Epithelial cell of esophagus (primary cell): ENCODE results near the gene SLC9A5.
A peak's percentile ranks its signal among the peaks of the same experiment; 100 is the strongest.

Experiments
- DNase-seq: peaks from one replicate; pipeline ENCODE4 v3.0.0; 2010; ENCODE audit warnings: low read depth
- H3K4me3 ChIP-seq: 2 replicates; pipeline ENCODE4 v1.5.1; 2011; ENCODE audit warnings: mild to moderate bottlenecking, low read length, control low read depth
- TF ChIP-seq, protein P1 (sequence below): IDR thresholded peaks from 2 replicates; pipeline ENCODE4 v1.5.1; 2011; ENCODE audit warnings: low read depth, mild to moderate bottlenecking, low read length, control low read depth, inconsistent platforms; ENCODE audit not compliant: insufficient read depth; ENCODE audit errors: missing control alignments

SLC9A5 gene

GRCh38 chr16:67269766-67270165, 21.0 kb downstream of the SLC9A5 start:
- peak; percentile 32 for DNase-seq
- TF ChIP-seq, protein P1, sequence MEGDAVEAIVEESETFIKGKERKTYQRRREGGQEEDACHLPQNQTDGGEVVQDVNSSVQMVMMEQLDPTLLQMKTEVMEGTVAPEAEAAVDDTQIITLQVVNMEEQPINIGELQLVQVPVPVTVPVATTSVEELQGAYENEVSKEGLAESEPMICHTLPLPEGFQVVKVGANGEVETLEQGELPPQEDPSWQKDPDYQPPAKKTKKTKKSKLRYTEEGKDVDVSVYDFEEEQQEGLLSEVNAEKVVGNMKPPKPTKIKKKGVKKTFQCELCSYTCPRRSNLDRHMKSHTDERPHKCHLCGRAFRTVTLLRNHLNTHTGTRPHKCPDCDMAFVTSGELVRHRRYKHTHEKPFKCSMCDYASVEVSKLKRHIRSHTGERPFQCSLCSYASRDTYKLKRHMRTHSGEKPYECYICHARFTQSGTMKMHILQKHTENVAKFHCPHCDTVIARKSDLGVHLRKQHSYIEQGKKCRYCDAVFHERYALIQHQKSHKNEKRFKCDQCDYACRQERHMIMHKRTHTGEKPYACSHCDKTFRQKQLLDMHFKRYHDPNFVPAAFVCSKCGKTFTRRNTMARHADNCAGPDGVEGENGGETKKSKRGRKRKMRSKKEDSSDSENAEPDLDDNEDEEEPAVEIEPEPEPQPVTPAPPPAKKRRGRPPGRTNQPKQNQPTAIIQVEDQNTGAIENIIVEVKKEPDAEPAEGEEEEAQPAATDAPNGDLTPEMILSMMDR = no peak
- no peak overlapping the region for H3K4me3 ChIP-seq

GRCh38 chr16:67270931-67271338, 22.2 kb downstream of the SLC9A5 start:
- TF ChIP-seq, protein P1 = no peak
- no peak for DNase-seq
- H3K4me3 ChIP-seq = no peak overlapping the region

DNA sequence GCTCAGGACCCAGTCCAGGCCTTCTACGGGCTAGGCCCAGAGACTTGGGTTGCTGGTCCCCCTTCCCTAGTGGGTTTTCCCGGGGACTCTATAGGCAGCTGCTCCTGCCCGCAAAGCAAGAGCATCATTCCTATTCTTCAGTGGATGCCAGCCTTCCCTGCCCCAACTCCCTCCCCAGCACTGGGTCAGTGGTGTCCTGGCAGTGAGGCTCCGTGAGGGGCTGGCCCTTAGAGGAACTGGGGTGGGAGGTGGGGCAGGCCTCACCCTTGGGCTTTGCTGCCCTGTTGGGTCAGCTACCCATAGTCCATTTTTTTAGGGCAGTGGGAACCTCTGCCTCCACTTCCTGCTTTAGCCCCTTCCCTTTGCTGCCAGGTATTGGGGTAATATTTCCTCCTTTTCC, 22.7 kb downstream of the SLC9A5 start:
- no peak for DNase-seq
- TF ChIP-seq, protein P1 = no peak
- H3K4me3 ChIP-seq = no peak overlapping the region

DNA sequence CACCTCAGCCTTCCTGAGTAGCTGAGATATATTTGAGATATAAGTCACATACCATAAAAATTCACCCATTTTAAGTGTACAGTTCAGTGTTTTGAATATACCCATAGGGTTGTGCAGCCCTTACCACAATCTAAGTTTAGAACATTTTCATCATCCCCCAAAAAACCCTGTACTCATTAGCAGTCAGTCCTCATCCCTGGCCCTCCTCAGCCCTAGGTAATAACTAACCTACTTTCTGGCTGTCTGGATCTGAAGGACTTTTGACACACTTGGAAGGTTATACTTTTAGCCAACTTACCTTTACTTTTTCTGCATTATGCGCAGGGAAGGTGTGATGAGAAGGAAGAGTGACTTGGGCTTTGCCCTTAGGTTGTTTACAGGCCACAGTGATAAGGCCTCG, 26.5 kb downstream of the SLC9A5 start:
- TF ChIP-seq, protein P1 = no peak
- no peak for DNase-seq
- no peak overlapping the region for H3K4me3 ChIP-seq

GRCh38 chr16:67277294-67277998, 28.7 kb downstream of the SLC9A5 start:
- peak overlapping the region; percentile 78 for H3K4me3 ChIP-seq
- TF ChIP-seq, protein P1 = no peak
- DNase-seq = peak; percentile 96

- peak overlapping the region; percentile 78 for H3K4me3 ChIP-seq
- TF ChIP-seq, protein P1 = no peak
- peak; percentile 67 for DNase-seq
These were observed 29.4 kb downstream of the SLC9A5 start for GRCh38 chr16:67277999-67278772.
